Measurements from ENCODE around the gene UPF3A.

Gene UPF3A

DNA sequence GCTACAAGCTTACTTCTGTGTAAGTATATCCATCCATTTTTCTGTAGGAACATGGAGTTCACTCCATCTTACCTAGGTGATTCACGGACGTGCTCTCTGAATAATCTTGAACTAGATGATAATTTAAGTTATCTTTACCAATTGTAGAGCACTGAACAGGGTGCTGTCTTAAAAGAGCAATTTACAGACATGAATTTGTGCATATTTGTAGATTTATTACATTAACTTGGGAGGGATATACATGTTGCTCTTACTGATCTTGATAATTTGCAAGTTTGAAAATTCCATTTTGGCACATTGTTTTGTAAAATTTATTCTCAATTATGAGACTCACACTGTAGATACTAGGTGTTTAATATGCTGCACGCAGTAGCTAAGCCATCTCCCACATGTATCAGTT lies 37.4 kb upstream of the UPF3A start:
- no peak for TF ChIP-seq TSHZ2 (CRISPR knock-in tag; IDR thresholded peaks at IDR 0.05)
- TF ChIP-seq TOX (CRISPR knock-in tag; IDR thresholded peaks at IDR 0.05; ENCODE audit: borderline replicate concordance): no peak
- TF ChIP-seq ZFP3 (CRISPR knock-in tag; IDR thresholded peaks at IDR 0.05): no peak
- no peak for TF ChIP-seq PATZ1 (CRISPR knock-in tag; IDR thresholded peaks at IDR 0.05; ENCODE audit: borderline replicate concordance)
- TF ChIP-seq ZFP30 (CRISPR knock-in tag; IDR thresholded peaks at IDR 0.05): no peak
- no peak for TF ChIP-seq ZNF8 (CRISPR knock-in tag; IDR thresholded peaks at IDR 0.05)
- TF ChIP-seq OSR1 (CRISPR knock-in tag; IDR thresholded peaks at IDR 0.05): no peak
- no peak for TF ChIP-seq ZNF565 (CRISPR knock-in tag; conservative IDR thresholded peaks at IDR 0.05; ENCODE audit: low read depth)
- no peak for TF ChIP-seq ZNF70 (CRISPR knock-in tag; IDR thresholded peaks at IDR 0.05)
- no peak for TF ChIP-seq PPARA (CRISPR knock-in tag; IDR thresholded peaks at IDR 0.05; ENCODE audit: borderline replicate concordance)
- TF ChIP-seq CSDC2 (CRISPR knock-in tag; IDR thresholded peaks at IDR 0.05): no peak
- TF ChIP-seq ESRRG (CRISPR knock-in tag; IDR thresholded peaks at IDR 0.05): no peak
- TF ChIP-seq ZC3H10 (CRISPR knock-in tag; IDR thresholded peaks at IDR 0.05): no peak

DNA sequence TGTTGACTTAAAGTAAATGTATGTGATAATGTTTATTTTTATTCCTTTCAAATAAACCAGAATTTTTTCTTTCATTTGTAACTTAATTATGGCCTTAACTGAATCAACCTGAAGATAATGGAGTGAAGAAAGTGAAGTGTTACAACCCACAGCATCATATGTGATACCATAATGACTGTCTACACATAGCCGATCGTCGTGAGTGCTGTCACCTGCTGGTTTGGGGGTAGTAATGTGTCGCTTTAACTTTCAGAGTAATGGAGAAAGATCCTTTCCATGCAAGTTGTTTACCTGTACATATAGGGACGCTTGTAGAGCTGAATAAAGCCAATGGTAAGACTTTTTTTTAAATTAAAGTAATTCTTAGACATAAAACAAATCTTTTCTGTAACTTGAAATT lies 36.8 kb upstream of the UPF3A start:
- TF ChIP-seq TOX (CRISPR knock-in tag; IDR thresholded peaks at IDR 0.05; ENCODE audit: borderline replicate concordance) (no peak), ZC3H10 (CRISPR knock-in tag; IDR thresholded peaks at IDR 0.05) (no peak), GLIS3 (CRISPR knock-in tag; IDR thresholded peaks at IDR 0.05) (no peak), TCF4 (CRISPR knock-in tag; IDR thresholded peaks at IDR 0.05; ENCODE audit: borderline replicate concordance) (no peak), ZFP30 (CRISPR knock-in tag; IDR thresholded peaks at IDR 0.05) (no peak), ARNTL (CRISPR knock-in tag; IDR thresholded peaks at IDR 0.05; ENCODE audit: borderline replicate concordance, low read depth) (no peak), ZNF70 (CRISPR knock-in tag; IDR thresholded peaks at IDR 0.05) (no peak), CSDC2 (CRISPR knock-in tag; IDR thresholded peaks at IDR 0.05) (no peak), ISL1 (CRISPR knock-in tag; IDR thresholded peaks at IDR 0.05) (no peak), TSHZ2 (CRISPR knock-in tag; IDR thresholded peaks at IDR 0.05) (no peak), PPARA (CRISPR knock-in tag; IDR thresholded peaks at IDR 0.05; ENCODE audit: borderline replicate concordance) (no peak), RARB (CRISPR knock-in tag; IDR thresholded peaks at IDR 0.05) (no peak), SNAI2 (CRISPR knock-in tag; IDR thresholded peaks at IDR 0.05) (no peak), ZNF565 (CRISPR knock-in tag; conservative IDR thresholded peaks at IDR 0.05; ENCODE audit: low read depth) (no peak)
- TF ChIP-seq, protein P1, sequence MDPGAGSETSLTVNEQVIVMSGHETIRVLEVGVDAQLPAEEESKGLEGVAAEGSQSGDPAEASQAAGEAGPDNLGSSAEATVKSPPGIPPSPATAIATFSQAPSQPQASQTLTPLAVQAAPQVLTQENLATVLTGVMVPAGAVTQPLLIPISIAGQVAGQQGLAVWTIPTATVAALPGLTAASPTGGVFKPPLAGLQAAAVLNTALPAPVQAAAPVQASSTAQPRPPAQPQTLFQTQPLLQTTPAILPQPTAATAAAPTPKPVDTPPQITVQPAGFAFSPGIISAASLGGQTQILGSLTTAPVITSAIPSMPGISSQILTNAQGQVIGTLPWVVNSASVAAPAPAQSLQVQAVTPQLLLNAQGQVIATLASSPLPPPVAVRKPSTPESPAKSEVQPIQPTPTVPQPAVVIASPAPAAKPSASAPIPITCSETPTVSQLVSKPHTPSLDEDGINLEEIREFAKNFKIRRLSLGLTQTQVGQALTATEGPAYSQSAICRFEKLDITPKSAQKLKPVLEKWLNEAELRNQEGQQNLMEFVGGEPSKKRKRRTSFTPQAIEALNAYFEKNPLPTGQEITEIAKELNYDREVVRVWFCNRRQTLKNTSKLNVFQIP (CRISPR knock-in tag; IDR thresholded peaks at IDR 0.05; ENCODE audit: borderline replicate concordance, low read depth): no peak
- TF ChIP-seq, protein P2, sequence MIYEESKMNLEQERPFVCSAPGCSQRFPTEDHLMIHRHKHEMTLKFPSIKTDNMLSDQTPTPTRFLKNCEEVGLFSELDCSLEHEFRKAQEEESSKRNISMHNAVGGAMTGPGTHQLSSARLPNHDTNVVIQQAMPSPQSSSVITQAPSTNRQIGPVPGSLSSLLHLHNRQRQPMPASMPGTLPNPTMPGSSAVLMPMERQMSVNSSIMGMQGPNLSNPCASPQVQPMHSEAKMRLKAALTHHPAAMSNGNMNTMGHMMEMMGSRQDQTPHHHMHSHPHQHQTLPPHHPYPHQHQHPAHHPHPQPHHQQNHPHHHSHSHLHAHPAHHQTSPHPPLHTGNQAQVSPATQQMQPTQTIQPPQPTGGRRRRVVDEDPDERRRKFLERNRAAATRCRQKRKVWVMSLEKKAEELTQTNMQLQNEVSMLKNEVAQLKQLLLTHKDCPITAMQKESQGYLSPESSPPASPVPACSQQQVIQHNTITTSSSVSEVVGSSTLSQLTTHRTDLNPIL (CRISPR knock-in tag; IDR thresholded peaks at IDR 0.05; ENCODE audit: low read depth): no peak
- TF ChIP-seq, protein P3, sequence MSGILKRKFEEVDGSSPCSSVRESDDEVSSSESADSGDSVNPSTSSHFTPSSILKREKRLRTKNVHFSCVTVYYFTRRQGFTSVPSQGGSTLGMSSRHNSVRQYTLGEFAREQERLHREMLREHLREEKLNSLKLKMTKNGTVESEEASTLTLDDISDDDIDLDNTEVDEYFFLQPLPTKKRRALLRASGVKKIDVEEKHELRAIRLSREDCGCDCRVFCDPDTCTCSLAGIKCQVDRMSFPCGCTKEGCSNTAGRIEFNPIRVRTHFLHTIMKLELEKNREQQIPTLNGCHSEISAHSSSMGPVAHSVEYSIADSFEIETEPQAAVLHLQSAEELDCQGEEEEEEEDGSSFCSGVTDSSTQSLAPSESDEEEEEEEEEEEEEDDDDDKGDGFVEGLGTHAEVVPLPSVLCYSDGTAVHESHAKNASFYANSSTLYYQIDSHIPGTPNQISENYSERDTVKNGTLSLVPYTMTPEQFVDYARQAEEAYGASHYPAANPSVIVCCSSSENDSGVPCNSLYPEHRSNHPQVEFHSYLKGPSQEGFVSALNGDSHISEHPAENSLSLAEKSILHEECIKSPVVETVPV (CRISPR knock-in tag; IDR thresholded peaks at IDR 0.05): no peak
- ATAC-seq: no peak

More for the DNA sequence above, 37.4 kb upstream of the UPF3A start:
- no peak for ATAC-seq

All from SK-N-SH treated with all-trans-retinoic acid at 6 μM for 48 hours (cell line).